ENCODE data around the gene USP13. TPM values are rescaled to one million over a fixed set of nuclear protein-coding genes. Genes with fewer than 3 reads are reported as not detected.

USP13 gene
- total RNA-seq, 4 donors from 2014 or later: 1.5 to 6.5 (median 4.1) TPM

DNA sequence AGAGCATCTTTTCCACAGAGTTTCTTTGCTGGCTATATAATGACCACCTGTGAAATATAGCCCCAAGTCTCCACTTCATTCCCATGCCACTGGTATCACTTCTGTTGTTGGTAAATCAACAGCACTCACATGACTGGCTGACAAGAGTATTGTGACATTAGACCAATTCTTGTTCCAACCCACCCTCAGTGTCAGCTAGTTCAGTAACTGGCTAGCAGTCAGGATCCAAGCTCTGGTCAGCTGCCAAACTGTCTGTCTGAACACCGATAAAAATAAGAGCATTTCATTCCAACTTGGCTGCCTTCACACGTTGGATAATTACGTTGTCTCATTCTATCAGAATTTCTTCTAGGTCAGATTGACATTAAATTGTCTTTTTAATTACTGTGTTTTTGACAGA, 166.5 kb downstream of the USP13 start:
- Histone ChIP-seq H3K27ac (no peak overlapping the region), H3K36me3 (no peaks in the 10 kb centered on the region), H3K4me1 (no peaks in the 10 kb centered on the region), H3K27me3 (peaks cover 0 to 14% (median 0%) of the 10 kb centered on the region in 4 donors), H3K4me3 (no peak overlapping the region), H3K9me3 (no peaks in the 10 kb centered on the region)
- intact Hi-C loops (cut with DNase I): no loop called here
- TF ChIP-seq, protein P1, sequence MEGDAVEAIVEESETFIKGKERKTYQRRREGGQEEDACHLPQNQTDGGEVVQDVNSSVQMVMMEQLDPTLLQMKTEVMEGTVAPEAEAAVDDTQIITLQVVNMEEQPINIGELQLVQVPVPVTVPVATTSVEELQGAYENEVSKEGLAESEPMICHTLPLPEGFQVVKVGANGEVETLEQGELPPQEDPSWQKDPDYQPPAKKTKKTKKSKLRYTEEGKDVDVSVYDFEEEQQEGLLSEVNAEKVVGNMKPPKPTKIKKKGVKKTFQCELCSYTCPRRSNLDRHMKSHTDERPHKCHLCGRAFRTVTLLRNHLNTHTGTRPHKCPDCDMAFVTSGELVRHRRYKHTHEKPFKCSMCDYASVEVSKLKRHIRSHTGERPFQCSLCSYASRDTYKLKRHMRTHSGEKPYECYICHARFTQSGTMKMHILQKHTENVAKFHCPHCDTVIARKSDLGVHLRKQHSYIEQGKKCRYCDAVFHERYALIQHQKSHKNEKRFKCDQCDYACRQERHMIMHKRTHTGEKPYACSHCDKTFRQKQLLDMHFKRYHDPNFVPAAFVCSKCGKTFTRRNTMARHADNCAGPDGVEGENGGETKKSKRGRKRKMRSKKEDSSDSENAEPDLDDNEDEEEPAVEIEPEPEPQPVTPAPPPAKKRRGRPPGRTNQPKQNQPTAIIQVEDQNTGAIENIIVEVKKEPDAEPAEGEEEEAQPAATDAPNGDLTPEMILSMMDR (IDR thresholded peaks at IDR 0.05): no peak
- no peak for TF ChIP-seq POLR2A (IDR thresholded peaks at IDR 0.05)
- WGBS, 2 donors: 60 to 66% methylated on average over 3 of the region's 3 CpGs
- no peak for DNase-seq

DNA sequence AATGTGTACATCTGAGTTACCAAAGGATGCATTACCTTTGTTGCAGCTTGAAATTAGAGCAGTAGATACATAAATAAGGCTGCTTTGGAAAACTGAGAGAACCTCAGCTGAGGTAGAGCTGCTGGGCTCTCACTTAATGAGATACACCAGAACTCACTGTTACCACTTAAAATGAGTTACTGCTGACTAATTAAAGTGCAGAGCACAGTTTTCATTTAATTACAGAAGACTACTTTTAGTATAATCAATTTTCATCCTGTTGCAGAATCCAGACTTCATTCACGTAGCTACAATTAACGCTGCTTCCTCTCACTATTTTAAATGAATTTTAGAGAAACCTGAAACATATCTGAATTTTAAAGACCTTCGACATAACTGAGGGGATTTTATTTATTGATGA, 169.5 kb downstream of the USP13 start:
- 78 to 86% methylated on average over 3 of the region's 3 CpGs for WGBS, 2 donors
- Histone ChIP-seq H3K4me3 (no peak overlapping the region), H3K27me3 (peaks cover 0 to 14% (median 0%) of the 10 kb centered on the region in 4 donors), H3K9me3 (no peaks in the 10 kb centered on the region), H3K36me3 (no peaks in the 10 kb centered on the region), H3K27ac (no peak overlapping the region), H3K4me1 (no peaks in the 10 kb centered on the region)
- intact Hi-C loops (cut with DNase I): no loop called here
- no peak for TF ChIP-seq POLR2A (IDR thresholded peaks at IDR 0.05)
- TF ChIP-seq, protein P1 (IDR thresholded peaks at IDR 0.05): no peak
- DNase-seq: no peak

DNA sequence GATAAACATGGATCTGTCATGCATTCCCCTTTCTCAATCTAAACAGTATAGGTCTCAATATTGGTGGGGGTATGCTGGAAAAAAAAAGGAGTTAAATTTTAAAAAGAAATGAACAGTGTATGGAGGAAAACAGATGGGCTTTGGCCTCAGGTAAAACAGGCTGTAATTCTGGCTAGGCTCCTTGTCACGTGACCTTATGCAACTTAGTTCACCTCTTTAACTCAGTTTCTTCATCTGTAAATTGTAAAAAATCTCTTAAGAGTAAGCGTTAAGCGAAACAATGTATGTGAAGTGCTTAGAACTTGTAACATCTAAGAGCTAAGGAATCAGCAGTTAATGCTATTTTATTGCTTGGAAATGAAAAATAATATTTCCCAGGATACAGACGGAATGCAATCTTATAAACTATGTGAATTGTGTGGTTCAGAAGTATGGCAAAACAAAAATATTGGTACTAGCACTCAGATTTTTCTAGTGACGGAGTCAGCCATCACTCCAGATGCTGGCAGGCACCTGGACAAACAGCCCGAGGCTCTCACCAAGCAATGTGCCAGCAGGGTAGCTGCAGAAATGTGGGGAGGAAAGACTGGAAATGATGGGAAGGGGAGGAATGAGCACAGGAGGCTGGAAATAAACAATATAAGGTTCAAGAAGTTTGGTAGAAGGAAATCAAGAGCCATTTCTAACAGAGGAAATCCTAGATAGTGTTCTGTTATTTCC, 172.8 kb downstream of the USP13 start:
- Histone ChIP-seq H3K27me3 (peaks cover 0 to 10% (median 0%) of the 10 kb centered on the region in 4 donors), H3K9me3 (no peaks in the 10 kb centered on the region), H3K4me1 (no peaks in the 10 kb centered on the region), H3K36me3 (no peaks in the 10 kb centered on the region), H3K4me3 (no peak overlapping the region), H3K27ac (no peak overlapping the region)
- WGBS, 2 donors: 57 to 59% methylated on average over 6 of the region's 6 CpGs
- intact Hi-C loops (cut with DNase I): no loop called here
- no peak for TF ChIP-seq POLR2A (IDR thresholded peaks at IDR 0.05)
- TF ChIP-seq, protein P1 (IDR thresholded peaks at IDR 0.05): no peak
- DNase-seq: no peak

DNA sequence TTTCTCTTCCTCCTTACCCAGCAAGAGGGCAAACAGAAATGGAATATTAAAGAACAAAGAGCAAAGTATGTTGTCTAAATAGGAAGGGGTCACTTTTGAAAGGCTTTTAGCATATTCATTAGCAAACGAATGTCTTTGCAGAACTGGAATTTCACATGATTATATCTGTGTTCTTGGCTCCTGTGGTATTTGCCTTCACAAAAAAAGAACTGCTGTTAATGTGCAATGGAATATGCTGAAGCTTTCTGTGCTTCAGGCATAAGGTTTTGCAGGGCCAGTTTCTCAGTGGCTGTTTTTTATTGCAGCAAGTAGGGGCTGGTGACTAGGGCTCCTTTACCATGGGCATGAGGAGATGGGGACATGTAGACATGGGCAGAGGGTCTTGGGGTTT, 173.4 kb downstream of the USP13 start:
- WGBS, 2 donors: 4 to 15% methylated on average over 1 of the region's 1 CpG
- intact Hi-C loops (cut with DNase I): no loop called here

DNA sequence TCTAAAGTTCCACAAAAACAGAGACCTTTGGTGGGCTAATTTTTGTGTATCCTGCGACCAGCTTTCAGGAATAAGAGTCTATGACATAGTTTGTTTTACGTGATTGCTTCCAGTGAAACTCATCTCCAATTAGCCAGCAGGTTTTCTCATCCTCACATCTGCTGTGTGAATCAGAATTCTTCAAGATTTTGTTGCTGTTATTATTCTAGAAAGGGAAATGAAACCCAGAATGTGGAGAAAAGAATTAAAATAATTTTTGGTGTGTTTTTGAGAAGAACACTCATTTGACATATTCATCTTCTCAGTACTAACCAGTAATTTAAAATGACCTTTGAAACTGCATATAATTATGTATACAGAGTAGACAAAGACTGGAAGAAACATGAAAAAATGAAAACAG, 175.9 kb downstream of the USP13 start:
- Histone ChIP-seq H3K36me3 (no peaks in the 10 kb centered on the region), H3K27ac (no peak overlapping the region), H3K27me3 (no peaks in the 10 kb centered on the region), H3K4me3 (no peak overlapping the region), H3K4me1 (no peaks in the 10 kb centered on the region), H3K9me3 (no peaks in the 10 kb centered on the region)
- no peak for DNase-seq
- WGBS, 2 donors: 68 to 75% methylated on average over 2 of the region's 2 CpGs
- intact Hi-C loops (cut with DNase I): no loop called here
- TF ChIP-seq, protein P1 (IDR thresholded peaks at IDR 0.05): no peak
- TF ChIP-seq POLR2A (IDR thresholded peaks at IDR 0.05): no peak

More for the DNA sequence above, 173.4 kb downstream of the USP13 start:
- H3K9me3 ChIP-seq: no peaks in the 10 kb centered on the region
- no peak for DNase-seq
- TF ChIP-seq, protein P1 (IDR thresholded peaks at IDR 0.05): no peak
- no peak for TF ChIP-seq POLR2A (IDR thresholded peaks at IDR 0.05)
- H3K4me3 ChIP-seq: no peak overlapping the region
- no peaks in the 10 kb centered on the region for H3K4me1 ChIP-seq
- no peaks in the 10 kb centered on the region for H3K36me3 ChIP-seq
- H3K27me3 ChIP-seq: peaks cover 0 to 5% (median 0%) of the 10 kb centered on the region in 4 donors
- no peak overlapping the region for H3K27ac ChIP-seq
